SJSA1 (cell line): ENCODE data around the gene COL23A1. TPM values are rescaled to one million over a fixed set of nuclear protein-coding genes. Genes with fewer than 3 reads are reported as not detected.

Experiments used
- DNase-seq, 2 experiments: peaks; one replicate each; pipeline ENCODE4 v3.0.0-alpha.2; 2015 to 2020; ENCODE audit warnings: low spot score in 2 of 2, low read depth in 1 of 2
- H3K27ac ChIP-seq: fragments of 250-450 bp; sonication (Bioruptor Pico); 2 replicates; pipeline ENCODE4 v1.5.1; 2020; ENCODE audit warnings: mild to moderate bottlenecking, moderate library complexity
- H3K27me3 ChIP-seq: fragments of 250-450 bp; sonication (Bioruptor Pico); replicated peaks from 2 replicates; pipeline ENCODE4 v1.5.1; 2020; ENCODE audit warnings: mild to moderate bottlenecking, moderate library complexity
- H3K36me3 ChIP-seq: fragments of 250-450 bp; sonication (Bioruptor Pico); 2 replicates; pipeline ENCODE4 v1.5.1; 2020; ENCODE audit warnings: mild to moderate bottlenecking
- H3K4me1 ChIP-seq: fragments of 250-450 bp; sonication (Bioruptor Pico); replicated peaks from 2 replicates; pipeline ENCODE4 v1.6.1; 2021; ENCODE audit warnings: mild to moderate bottlenecking
- H3K4me3 ChIP-seq: fragments of 250-450 bp; sonication (Bioruptor Pico); 2 replicates; pipeline ENCODE4 v1.5.1; 2020; ENCODE audit warnings: mild to moderate bottlenecking
- H3K9me3 ChIP-seq: fragments of 250-450 bp; sonication (Bioruptor Pico); replicated peaks from 2 replicates; pipeline ENCODE4 v1.5.1; 2020; ENCODE audit warnings: mild to moderate bottlenecking
- total RNA-seq: library from RNA; depleted of rRNA; stranded (reverse); fragments of >200 nt; shearing (Covaris generic); gene quantifications from 2 replicates; pipeline ENCODE4 v1.2.3, GENCODE V29; 2014

The COL23A1 gene
- total RNA-seq, 1 experiment from 2014 or later: not detected

DNA sequence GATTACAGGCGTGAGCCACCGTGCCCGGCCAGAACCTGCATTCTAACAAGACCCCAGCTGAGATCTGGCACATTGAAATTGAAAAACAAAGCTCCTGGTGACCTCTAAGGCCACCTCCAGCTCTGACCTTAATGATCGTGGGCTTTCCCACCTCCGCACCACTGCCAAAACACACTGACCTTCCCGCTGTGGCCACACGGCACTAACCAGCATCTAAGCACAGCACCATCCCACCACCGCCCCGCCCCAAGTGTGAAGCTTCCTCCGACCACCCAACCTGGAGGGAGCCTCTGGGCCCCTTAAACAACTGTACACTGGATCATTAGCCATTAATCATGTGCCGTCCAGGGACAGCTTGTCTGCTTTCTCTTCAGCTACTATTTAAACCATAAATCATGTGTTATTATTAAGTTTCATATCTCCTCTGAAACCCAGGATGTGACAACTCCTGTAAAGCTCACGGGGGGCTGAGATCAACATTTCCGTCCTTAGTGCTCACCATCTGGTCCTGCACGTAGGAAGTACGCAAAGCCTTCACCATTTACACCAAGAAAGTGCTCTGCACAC is 80.6 kb downstream of the COL23A1 start:
- no peaks in the 10 kb centered on the region; the same call in 1 of the 2 replicates for H3K36me3 ChIP-seq
- peaks cover 67% of the 10 kb centered on the region for H3K9me3 ChIP-seq
- no peak for DNase-seq
- no peak overlapping the region for H3K4me3 ChIP-seq
- H3K27me3 ChIP-seq: no peaks in the 10 kb centered on the region
- no peaks in the 10 kb centered on the region for H3K4me1 ChIP-seq
- H3K27ac ChIP-seq: no peak overlapping the region

GRCh38 chr5:178507151-178507932 is 82.9 kb downstream of the COL23A1 start:
- DNase-seq: no peak
- H3K9me3 ChIP-seq: peaks cover 64% of the 10 kb centered on the region
- H3K27me3 ChIP-seq: no peaks in the 10 kb centered on the region
- no peak overlapping the region for H3K4me3 ChIP-seq
- H3K27ac ChIP-seq: no peak overlapping the region
- no peaks in the 10 kb centered on the region for H3K4me1 ChIP-seq
- no peaks in the 10 kb centered on the region; the same call in 1 of the 2 replicates for H3K36me3 ChIP-seq

DNA sequence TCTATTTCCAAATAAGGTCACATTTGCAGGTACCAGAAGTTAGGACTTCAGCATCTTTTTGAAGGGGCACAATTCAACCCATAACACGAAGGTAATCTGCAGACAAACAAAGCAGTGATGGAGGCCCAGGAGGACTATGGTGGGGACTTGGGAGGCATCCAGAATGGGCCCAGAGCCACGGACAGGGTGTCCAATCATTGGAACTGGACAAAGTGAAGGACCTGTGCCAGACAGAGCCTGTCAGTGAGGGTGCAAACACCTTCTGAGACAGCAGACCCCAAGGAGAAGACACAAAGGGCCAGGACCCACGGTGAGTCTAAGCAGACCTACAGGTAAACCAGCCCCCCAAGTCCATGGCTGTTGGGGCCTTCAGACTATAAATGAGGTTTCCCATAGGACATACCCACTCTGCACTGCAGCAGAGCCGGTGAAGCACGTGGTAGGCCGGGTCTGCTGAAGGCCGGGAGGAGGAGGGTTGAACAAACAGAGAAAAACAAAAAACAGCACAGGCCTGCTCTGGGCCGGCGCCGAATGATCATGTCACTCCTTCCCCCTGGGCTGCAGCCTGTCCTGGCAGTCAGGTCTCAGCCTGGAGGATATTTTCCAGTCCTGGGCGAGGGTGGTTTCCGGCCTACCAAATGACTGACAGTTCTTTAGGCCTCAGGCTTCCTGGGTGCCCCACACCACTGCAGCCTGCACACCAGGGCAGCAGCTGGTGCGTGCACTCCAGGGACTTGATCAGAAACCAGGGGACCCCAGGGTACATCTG is 84.4 kb downstream of the COL23A1 start:
- peaks cover 61% of the 10 kb centered on the region for H3K9me3 ChIP-seq

DNA sequence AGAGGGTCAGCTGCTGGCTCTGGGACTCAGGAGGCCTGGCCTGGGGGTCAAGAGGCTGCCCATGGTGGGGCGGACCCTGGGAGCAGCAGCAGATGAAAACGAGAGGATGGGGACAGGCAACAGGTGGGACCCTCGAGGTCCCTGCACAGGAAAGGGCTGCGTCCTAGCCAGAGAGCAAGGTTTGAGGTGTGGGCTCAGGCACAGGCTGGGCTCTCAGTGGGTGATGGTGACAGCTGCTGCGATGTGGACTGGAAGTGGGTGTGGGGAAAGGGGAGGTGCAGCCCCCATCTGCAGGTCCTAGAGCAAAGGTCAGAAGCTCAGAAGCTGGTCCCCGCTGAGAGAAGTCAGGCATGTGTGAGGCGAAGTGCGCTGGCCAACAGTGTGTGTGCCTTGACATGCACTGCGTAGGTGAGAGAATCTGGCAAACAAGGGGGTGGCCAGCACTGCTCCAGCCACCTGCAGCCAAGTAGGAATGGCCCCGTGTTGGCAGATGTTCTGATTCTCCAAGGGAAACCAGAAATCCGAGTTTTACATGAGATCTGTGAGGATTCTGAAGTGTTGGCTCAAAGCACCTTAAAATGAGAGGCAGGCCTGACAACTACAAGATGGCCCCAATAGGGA is 85.7 kb downstream of the COL23A1 start:
- peaks cover 58% of the 10 kb centered on the region for H3K9me3 ChIP-seq
- no peak overlapping the region for H3K27ac ChIP-seq
- no peak for DNase-seq
- no peaks in the 10 kb centered on the region for H3K36me3 ChIP-seq
- no peaks in the 10 kb centered on the region for H3K4me1 ChIP-seq
- no peaks in the 10 kb centered on the region for H3K27me3 ChIP-seq
- H3K4me3 ChIP-seq: no peak overlapping the region

More for the DNA sequence above, 84.4 kb downstream of the COL23A1 start:
- no peak overlapping the region for H3K27ac ChIP-seq
- no peak overlapping the region for H3K4me3 ChIP-seq
- no peaks in the 10 kb centered on the region for H3K27me3 ChIP-seq
- DNase-seq: no peak
- no peaks in the 10 kb centered on the region for H3K4me1 ChIP-seq
- no peaks in the 10 kb centered on the region; the same call in 1 of the 2 replicates for H3K36me3 ChIP-seq

DNA sequence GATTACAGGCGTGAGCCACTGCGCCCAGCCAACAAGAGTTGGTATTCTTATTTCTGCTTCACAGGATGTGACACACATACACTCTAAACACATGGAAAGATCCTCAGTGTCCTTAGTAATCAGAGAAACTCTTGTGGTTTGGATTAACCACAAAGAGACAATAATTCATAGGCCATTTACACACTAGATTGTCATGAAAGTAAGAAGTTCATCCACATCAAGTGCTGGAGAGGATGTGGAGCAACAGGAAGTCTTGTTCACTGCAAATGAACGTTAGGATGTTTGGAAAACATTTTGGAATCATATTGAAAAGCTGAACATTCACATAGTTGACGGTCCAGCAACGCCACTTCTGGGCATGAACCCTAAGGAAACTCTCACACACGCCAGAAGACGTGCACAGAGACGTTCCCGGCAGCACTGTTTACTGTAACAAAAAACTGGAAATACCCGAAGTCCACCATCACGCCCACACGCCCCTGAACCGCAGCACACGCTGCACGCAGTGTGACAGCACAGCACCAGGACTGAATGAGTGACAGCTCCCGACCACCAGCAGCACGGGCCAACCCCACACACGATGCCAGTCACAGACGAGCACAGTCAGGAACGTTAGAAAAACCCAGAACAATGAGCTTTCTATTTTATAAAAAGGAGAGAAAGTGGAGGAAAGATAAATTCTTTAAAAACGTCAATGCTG is 87.6 kb downstream of the COL23A1 start:
- Histone ChIP-seq H3K4me3 (no peak overlapping the region), H3K27me3 (no peaks in the 10 kb centered on the region), H3K9me3 (peaks cover 51% of the 10 kb centered on the region), H3K27ac (no peak overlapping the region), H3K4me1 (no peaks in the 10 kb centered on the region), H3K36me3 (no peaks in the 10 kb centered on the region)
- DNase-seq: no peak

- H3K4me3 ChIP-seq: no peak overlapping the region
- no peak for DNase-seq
- no peak overlapping the region for H3K27ac ChIP-seq
- no peaks in the 10 kb centered on the region for H3K27me3 ChIP-seq
- H3K36me3 ChIP-seq: no peaks in the 10 kb centered on the region
- peaks cover 50% of the 10 kb centered on the region for H3K9me3 ChIP-seq
- no peaks in the 10 kb centered on the region for H3K4me1 ChIP-seq
These were observed 90.8 kb downstream of the COL23A1 start for GRCh38 chr5:178499352-178499751.

DNA sequence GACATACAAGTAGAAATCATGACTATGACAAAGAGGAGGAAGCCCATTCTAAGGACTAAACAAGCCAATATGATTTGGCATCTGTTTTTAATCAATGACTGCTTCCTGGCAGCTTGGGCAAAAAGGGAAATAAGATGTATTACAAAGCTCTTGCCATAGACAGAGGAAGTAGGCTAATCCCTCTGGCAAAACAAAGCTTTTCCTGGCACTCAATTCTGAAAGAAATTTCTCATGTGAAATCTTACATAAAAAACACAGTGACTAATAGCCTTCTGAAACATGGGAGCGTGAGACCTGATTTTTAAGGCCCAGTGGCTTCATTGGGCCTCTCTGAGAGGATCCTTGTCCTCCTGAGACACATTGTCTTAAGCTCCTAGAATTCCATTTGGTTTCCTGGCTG is 93.6 kb downstream of the COL23A1 start:
- no peak overlapping the region for H3K4me3 ChIP-seq
- H3K27me3 ChIP-seq: no peaks in the 10 kb centered on the region
- H3K27ac ChIP-seq: no peak overlapping the region
- no peak for DNase-seq
- H3K36me3 ChIP-seq: no peaks in the 10 kb centered on the region
- peaks cover 49% of the 10 kb centered on the region for H3K9me3 ChIP-seq
- no peaks in the 10 kb centered on the region for H3K4me1 ChIP-seq

DNA sequence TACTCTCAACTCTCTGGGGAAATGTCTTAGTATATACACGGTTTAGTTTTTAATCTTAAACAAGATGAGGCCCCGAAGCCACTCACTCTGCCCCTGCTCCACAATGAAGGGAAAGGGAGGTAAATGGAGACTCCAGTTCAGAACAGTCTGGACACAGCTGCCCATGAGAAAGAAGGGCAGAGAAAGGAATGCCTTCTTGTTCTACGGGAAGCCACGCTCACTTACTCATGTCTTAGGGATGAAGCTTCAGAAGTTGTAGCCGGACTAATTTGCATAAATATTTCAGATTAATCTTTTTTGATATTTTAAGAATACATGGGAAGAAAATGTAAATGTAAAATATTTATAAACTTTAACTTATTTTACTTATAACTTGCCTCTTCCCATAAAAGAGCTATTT is 94.0 kb downstream of the COL23A1 start:
- Histone ChIP-seq H3K27me3 (no peaks in the 10 kb centered on the region), H3K36me3 (no peaks in the 10 kb centered on the region), H3K4me1 (no peaks in the 10 kb centered on the region), H3K9me3 (peaks cover 49% of the 10 kb centered on the region), H3K27ac (no peak overlapping the region), H3K4me3 (no peak overlapping the region)
- DNase-seq: no peak

DNA sequence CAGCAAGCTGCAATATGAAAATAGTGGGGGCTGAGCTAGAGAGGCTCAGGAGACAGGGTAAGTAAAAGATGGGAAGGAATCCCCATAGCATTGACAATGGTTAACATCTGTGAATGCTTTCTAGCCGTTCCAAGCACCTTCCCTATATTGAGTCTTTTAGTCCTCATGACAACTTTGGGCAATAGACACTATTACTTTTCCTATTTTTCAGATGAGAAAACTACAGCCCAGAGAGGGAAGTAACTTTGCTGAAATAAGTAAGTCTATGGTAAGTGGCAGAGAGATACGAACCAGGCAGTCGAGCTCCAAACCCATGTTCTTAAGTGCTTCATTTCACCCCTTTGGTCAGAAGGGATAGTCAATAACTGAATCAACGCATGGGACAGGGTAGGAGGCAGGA is 94.5 kb downstream of the COL23A1 start:
- Histone ChIP-seq H3K4me1 (no peaks in the 10 kb centered on the region), H3K4me3 (no peak overlapping the region), H3K36me3 (no peaks in the 10 kb centered on the region), H3K27me3 (no peaks in the 10 kb centered on the region), H3K9me3 (peaks cover 54% of the 10 kb centered on the region), H3K27ac (no peak overlapping the region)
- no peak for DNase-seq

DNA sequence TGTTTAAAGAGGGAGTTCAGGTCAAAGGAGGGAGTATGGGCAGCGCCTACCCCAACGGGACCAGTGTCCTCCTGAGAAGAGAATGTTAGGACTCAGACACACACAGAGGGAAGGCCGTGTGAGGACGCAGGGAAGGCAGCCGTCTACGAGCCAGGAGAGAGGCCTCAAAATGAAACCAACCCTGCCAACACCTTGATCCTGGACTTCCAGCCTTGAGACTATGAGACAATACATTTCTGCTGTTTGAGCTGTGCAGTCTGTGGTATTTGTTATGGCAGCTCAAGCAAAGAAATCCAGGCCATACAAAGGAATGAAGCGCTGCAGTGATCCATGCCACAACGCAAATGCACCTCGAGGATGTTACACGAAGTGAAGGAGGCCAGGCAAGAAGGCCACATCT is 97.9 kb downstream of the COL23A1 start:
- no peak overlapping the region for H3K4me3 ChIP-seq
- peaks cover 66% of the 10 kb centered on the region for H3K9me3 ChIP-seq
- no peak for DNase-seq

GRCh38 chr5:178490935-178491652 is 99.1 kb downstream of the COL23A1 start:
- Histone ChIP-seq H3K9me3 (peaks cover 70% of the 10 kb centered on the region), H3K36me3 (no peaks in the 10 kb centered on the region), H3K27ac (no peak overlapping the region), H3K4me1 (no peaks in the 10 kb centered on the region), H3K27me3 (no peaks in the 10 kb centered on the region), H3K4me3 (no peak overlapping the region)
- no peak for DNase-seq

More for the DNA sequence above, 97.9 kb downstream of the COL23A1 start:
- no peaks in the 10 kb centered on the region for H3K36me3 ChIP-seq
- no peak overlapping the region for H3K27ac ChIP-seq
- no peaks in the 10 kb centered on the region for H3K4me1 ChIP-seq
- no peaks in the 10 kb centered on the region for H3K27me3 ChIP-seq

DNA sequence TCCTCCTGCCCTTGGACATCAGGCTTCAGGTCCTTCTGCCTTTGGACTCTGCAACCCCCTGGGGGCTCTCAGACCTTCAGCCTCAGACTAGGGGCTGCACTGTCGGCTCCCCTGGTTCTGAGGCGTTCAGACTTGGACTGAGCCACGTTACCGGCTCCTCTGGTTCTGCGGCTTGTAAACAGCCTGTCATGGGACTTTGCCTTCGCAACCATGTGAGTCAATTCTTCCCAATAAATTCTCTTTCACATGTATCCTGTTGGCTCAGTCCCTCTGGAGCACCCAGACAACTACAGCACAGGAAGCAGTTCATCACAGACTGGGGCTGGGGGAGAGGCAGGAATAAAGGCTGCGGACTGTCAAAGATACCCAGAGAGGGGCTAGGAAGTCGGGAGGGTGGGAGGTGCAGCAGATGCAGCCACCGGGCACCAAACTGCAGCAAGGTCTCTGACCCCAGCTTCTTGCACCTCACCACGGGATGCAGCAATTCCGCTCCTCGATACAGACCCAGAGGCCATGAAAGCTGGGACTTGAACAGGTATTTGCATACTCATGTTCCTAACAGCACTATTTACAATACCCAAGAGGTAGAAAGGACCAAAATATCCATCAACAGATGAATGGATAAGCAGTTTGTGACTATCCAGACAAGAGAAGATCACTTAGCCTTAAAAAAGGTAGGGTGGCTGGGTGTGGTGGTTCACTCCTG is 100.8 kb downstream of the COL23A1 start:
- no peak overlapping the region for H3K4me3 ChIP-seq
- no peaks in the 10 kb centered on the region for H3K27me3 ChIP-seq
- no peak overlapping the region for H3K27ac ChIP-seq
- peaks cover 67% of the 10 kb centered on the region for H3K9me3 ChIP-seq
- no peaks in the 10 kb centered on the region for H3K36me3 ChIP-seq
- no peak for DNase-seq
- no peaks in the 10 kb centered on the region for H3K4me1 ChIP-seq
